K562 (cell line): Measurements from ENCODE around the gene STEAP3. TPM values are rescaled to one million over a fixed set of nuclear protein-coding genes. Genes with fewer than 3 reads are reported as not detected.

ENCODE experiments used
- ADNP ChIP-seq: fragments of 200-800 bp; sonication (Bioruptor generic); IDR thresholded peaks from 2 replicates; pipeline ENCODE4 v1.6.1; 2016; ENCODE audit warnings: missing genetic modification characterization, missing compliant biosample characterization
- CTBP1 ChIP-seq: fragments of 450-650 bp; IDR thresholded peaks from 2 replicates; pipeline ENCODE4 v1.6.1; 2016; ENCODE audit warnings: borderline replicate concordance
- FOS ChIP-seq: IDR thresholded peaks from 3 replicates; pipeline ENCODE4 v1.6.1; 2011; ENCODE audit not compliant: insufficient read length; ENCODE audit errors: extremely low read depth
- JUNB ChIP-seq: fragments of 450-650 bp; formaldehyde crosslinking; conservative IDR thresholded peaks from 2 replicates; pipeline ENCODE4 v1.4.0; 2020; ENCODE audit warnings: mild to moderate bottlenecking
- LEF1 ChIP-seq: fragments of 450-650 bp; IDR thresholded peaks from 2 replicates; pipeline ENCODE4 v1.6.1; 2016; ENCODE audit warnings: mild to moderate bottlenecking
- POLR2AphosphoS2 ChIP-seq: IDR thresholded peaks from 2 replicates; pipeline ENCODE4 v1.6.1; 2012; ENCODE audit warnings: low read length, improper control_type of control experiment
- POLR2H ChIP-seq: IDR thresholded peaks from 2 replicates; pipeline ENCODE4 v1.6.1; 2016; ENCODE audit warnings: missing genetic modification characterization, low read depth, mild to moderate bottlenecking, control low read depth, missing compliant biosample characterization, moderate library complexity
- SAFB2 ChIP-seq: fragments of 200-400 bp; formaldehyde crosslinking; IDR thresholded peaks from 2 replicates; pipeline ENCODE4 v1.6.1; 2018; ENCODE audit warnings: borderline replicate concordance, low read length, low read depth, moderate library complexity; ENCODE audit not compliant: severe bottlenecking
- XRCC4 ChIP-seq: IDR thresholded peaks from one replicate; pipeline ENCODE4 v1.6.1; 2011; ENCODE audit not compliant: insufficient read depth, insufficient read length; ENCODE audit errors: extremely low read depth
- ZFX ChIP-seq: sonication (generic); formaldehyde crosslinking; IDR thresholded peaks from 2 replicates; pipeline ENCODE4 v1.8.0; 2022; ENCODE audit warnings: mild to moderate bottlenecking, missing genetic modification reagents, moderate library complexity
- ZNF431 ChIP-seq: sonication (generic); formaldehyde crosslinking; IDR thresholded peaks from 2 replicates; pipeline ENCODE4 v1.8.0; 2022; ENCODE audit warnings: mild to moderate bottlenecking, missing genetic modification reagents
- ZNF551 ChIP-seq: fragments of 250-450 bp; sonication (Bioruptor Pico); IDR thresholded peaks from 2 replicates; pipeline ENCODE4 v1.5.0; 2021; ENCODE audit warnings: mild to moderate bottlenecking, moderate library complexity
- polyA plus RNA-seq, 8 experiments: library from polyadenylated mRNA; depleted of rRNA in 4 of 8; stranded (reverse) in 5 of 8; unstranded in 3 of 8; fragments of >200 nt; fragmentation: Nextera tagmentation in 2 of 8; fragmentation: Illumina TruSeq in 1 of 8; extraction: Ambion mirVana in 2 of 8; extraction: Trizol in 1 of 8; gene quantifications; 2 replicates each; pipeline versions ENCODE4 v1.2.1 to v1.2.3, GENCODE V29; 2011 to 2014; ENCODE audit warnings: inconsistent platforms in 1 of 8, missing spikeins in 1 of 8
- total RNA-seq, 7 experiments: library from RNA; depleted of rRNA in 6 of 7; stranded (reverse); fragments of >200 nt in 6 of 7; fragmentation: Illumina TruSeq in 2 of 7; extraction: Trizol in 2 of 7; gene quantifications; 2 replicates each; pipeline versions ENCODE4 v1.2.1 to v1.2.3, GENCODE V29; 2011 to 2021; ENCODE audit warnings: low replicate concordance in 1 of 7
- TF ChIP-seq, protein P1 (sequence below): sonication (generic); IDR thresholded peaks from 2 replicates; pipeline ENCODE4 v1.6.1; 2016
- TF ChIP-seq, protein P2 (sequence below): fragments of 250-450 bp; sonication (Bioruptor Pico); IDR thresholded peaks from 2 replicates; pipeline ENCODE4 v1.8.0; 2022; ENCODE audit warnings: moderate library complexity, mild to moderate bottlenecking, inconsistent platforms

The STEAP3 gene
- total and polyA plus RNA-seq, 9 of the 15 experiments (the other 6 are each of a cell fraction or from before 2014, with no cell fraction given) = 1.8 to 31.6 (median 9.0) TPM

- TF ChIP-seq POLR2H (tag) = no peak
- TF ChIP-seq, protein P1, sequence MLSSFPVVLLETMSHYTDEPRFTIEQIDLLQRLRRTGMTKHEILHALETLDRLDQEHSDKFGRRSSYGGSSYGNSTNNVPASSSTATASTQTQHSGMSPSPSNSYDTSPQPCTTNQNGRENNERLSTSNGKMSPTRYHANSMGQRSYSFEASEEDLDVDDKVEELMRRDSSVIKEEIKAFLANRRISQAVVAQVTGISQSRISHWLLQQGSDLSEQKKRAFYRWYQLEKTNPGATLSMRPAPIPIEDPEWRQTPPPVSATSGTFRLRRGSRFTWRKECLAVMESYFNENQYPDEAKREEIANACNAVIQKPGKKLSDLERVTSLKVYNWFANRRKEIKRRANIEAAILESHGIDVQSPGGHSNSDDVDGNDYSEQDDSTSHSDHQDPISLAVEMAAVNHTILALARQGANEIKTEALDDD = no peak
- no peak for TF ChIP-seq LEF1
- no peak for TF ChIP-seq ZFX
- TF ChIP-seq ZNF551 (CRISPR knock-in tag) = no peak
- TF ChIP-seq ADNP (tag) = no peak
- no peak for TF ChIP-seq CTBP1
- no peak for TF ChIP-seq XRCC4
- no peak for TF ChIP-seq POLR2AphosphoS2
- no peak for TF ChIP-seq SAFB2
- TF ChIP-seq JUNB (CRISPR knock-in tag) = no peak
- TF ChIP-seq, protein P2, sequence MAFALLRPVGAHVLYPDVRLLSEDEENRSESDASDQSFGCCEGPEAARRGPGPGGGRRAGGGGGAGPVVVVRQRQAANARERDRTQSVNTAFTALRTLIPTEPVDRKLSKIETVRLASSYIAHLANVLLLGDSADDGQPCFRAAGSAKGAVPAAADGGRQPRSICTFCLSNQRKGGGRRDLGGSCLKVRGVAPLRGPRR (CRISPR knock-in tag) = no peak
- no peak for TF ChIP-seq ZNF431
- TF ChIP-seq FOS = no peak
Measured at GRCh38 chr2:119177171-119177837, 46.3 kb upstream of the STEAP3 start (continued).
